Astrocyte (in vitro differentiated cells and primary cell): Measurements from ENCODE around the gene LAMB4.

Source experiments
- EZH2 ChIP-seq: IDR thresholded peaks from 2 replicates; pipeline ENCODE4 v1.6.1; 2012; ENCODE audit warnings: mild to moderate bottlenecking, low read length, inconsistent platforms; ENCODE audit not compliant: insufficient read depth
- TF ChIP-seq, protein P1 (sequence below): IDR thresholded peaks from 2 replicates; pipeline ENCODE4 v1.5.1; 2011; ENCODE audit warnings: low read depth, mild to moderate bottlenecking, inconsistent platforms, low read length, moderate library complexity; ENCODE audit not compliant: insufficient read depth

- TF ChIP-seq, protein P1, sequence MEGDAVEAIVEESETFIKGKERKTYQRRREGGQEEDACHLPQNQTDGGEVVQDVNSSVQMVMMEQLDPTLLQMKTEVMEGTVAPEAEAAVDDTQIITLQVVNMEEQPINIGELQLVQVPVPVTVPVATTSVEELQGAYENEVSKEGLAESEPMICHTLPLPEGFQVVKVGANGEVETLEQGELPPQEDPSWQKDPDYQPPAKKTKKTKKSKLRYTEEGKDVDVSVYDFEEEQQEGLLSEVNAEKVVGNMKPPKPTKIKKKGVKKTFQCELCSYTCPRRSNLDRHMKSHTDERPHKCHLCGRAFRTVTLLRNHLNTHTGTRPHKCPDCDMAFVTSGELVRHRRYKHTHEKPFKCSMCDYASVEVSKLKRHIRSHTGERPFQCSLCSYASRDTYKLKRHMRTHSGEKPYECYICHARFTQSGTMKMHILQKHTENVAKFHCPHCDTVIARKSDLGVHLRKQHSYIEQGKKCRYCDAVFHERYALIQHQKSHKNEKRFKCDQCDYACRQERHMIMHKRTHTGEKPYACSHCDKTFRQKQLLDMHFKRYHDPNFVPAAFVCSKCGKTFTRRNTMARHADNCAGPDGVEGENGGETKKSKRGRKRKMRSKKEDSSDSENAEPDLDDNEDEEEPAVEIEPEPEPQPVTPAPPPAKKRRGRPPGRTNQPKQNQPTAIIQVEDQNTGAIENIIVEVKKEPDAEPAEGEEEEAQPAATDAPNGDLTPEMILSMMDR: no peak
- TF ChIP-seq EZH2: no peak
These were observed 109.6 kb downstream of the LAMB4 start for GRCh38 chr7:108020585-108020984.
